ENCODE results near the gene GOLGA3. TPM values are rescaled to one million over a fixed set of nuclear protein-coding genes. Genes with fewer than 3 reads are reported as not detected.

GOLGA3 gene
- total and polyA plus RNA-seq, 8 donors, result 12.6 to 44.5 (median 30.2) TPM

- H3K4me1 ChIP-seq, result no peaks in the 10 kb centered on the region
- ATAC-seq (no peak), DNase-seq (no peak), FAIRE-seq (no peak)
- intact Hi-C loops (cut with DNase I), result loop anchor here in 1 of 3 donors (5.0 kb wide), 1 partner anchor 669 kb away; no protein-coding TSS in a partner anchor
- H3K27me3 ChIP-seq, result no peaks in the 10 kb centered on the region
- TF ChIP-seq, protein P1, sequence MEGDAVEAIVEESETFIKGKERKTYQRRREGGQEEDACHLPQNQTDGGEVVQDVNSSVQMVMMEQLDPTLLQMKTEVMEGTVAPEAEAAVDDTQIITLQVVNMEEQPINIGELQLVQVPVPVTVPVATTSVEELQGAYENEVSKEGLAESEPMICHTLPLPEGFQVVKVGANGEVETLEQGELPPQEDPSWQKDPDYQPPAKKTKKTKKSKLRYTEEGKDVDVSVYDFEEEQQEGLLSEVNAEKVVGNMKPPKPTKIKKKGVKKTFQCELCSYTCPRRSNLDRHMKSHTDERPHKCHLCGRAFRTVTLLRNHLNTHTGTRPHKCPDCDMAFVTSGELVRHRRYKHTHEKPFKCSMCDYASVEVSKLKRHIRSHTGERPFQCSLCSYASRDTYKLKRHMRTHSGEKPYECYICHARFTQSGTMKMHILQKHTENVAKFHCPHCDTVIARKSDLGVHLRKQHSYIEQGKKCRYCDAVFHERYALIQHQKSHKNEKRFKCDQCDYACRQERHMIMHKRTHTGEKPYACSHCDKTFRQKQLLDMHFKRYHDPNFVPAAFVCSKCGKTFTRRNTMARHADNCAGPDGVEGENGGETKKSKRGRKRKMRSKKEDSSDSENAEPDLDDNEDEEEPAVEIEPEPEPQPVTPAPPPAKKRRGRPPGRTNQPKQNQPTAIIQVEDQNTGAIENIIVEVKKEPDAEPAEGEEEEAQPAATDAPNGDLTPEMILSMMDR (IDR thresholded peaks at IDR 0.05), result no peak
- no peak overlapping the region for H3K4me3 ChIP-seq
- peaks cover 3 to 68% (median 41%) of the 10 kb centered on the region in 3 donors for H3K36me3 ChIP-seq
- 83 to 86% methylated on average over 3 of the region's 3 CpGs for WGBS, 2 donors
- no peak overlapping the region for H3K27ac ChIP-seq
- no peaks in the 10 kb centered on the region for H3K9me3 ChIP-seq
Observed at GRCh38 chr12:132746613-132747012, 82.1 kb downstream of the GOLGA3 start.

DNA sequence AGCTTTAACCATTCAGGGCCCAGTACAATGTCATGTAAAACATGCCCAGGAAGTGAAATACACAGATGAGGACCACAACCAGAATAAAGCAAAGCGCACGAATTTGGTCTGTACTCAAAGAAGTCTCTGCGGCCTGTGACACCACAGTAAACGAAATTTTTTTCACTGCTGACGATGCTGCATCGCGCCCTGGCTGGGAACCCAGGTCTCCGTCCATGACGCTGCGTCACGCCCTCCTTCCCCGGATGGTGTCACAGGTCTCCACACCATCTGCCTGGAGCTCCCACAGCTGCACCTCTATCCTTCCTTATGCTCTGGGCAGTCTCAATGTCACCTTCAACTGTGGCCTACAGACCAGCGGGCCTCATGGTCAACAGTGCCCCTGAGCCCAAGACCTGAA, 84.8 kb downstream of the GOLGA3 start:
- H3K4me1 ChIP-seq, result no peaks in the 10 kb centered on the region
- H3K27me3 ChIP-seq, result no peaks in the 10 kb centered on the region
- no peak overlapping the region for H3K4me3 ChIP-seq
- TF ChIP-seq, protein P1 (IDR thresholded peaks at IDR 0.05), result no peak
- H3K27ac ChIP-seq, result no peak overlapping the region
- ATAC-seq (no peak), DNase-seq (no peak), FAIRE-seq (no peak)
- H3K36me3 ChIP-seq, result peaks cover 3 to 75% (median 30%) of the 10 kb centered on the region in 3 donors
- H3K9me3 ChIP-seq, result no peaks in the 10 kb centered on the region
- WGBS, 2 donors, result 87 to 95% methylated on average over 13 of the region's 13 CpGs
- intact Hi-C loops (cut with DNase I), result no loop called here

- intact Hi-C loops (cut with DNase I), result no loop called here
- DNase-seq, result no peak
- H3K4me3 ChIP-seq, result no peak overlapping the region
- no peak for FAIRE-seq
- peaks cover 3 to 65% (median 13%) of the 10 kb centered on the region in 3 donors for H3K36me3 ChIP-seq
- no peaks in the 10 kb centered on the region for H3K4me1 ChIP-seq
- no peak for ATAC-seq
- no peak overlapping the region for H3K27ac ChIP-seq
- H3K27me3 ChIP-seq, result no peaks in the 10 kb centered on the region
- no peaks in the 10 kb centered on the region for H3K9me3 ChIP-seq
- TF ChIP-seq, protein P1 (IDR thresholded peaks at IDR 0.05), result no peak
- WGBS, 2 donors, result 86 to 91% methylated on average over 8 of the region's 8 CpGs
Observed at GRCh38 chr12:132741620-132742019, 87.0 kb downstream of the GOLGA3 start.

GRCh38 chr12:132740652-132741051, 88.0 kb downstream of the GOLGA3 start:
- WGBS, 2 donors, result 88 to 94% methylated on average over 11 of the region's 11 CpGs
- Histone ChIP-seq H3K27me3 (no peaks in the 10 kb centered on the region), H3K4me1 (no peaks in the 10 kb centered on the region), H3K27ac (no peak overlapping the region), H3K9me3 (no peaks in the 10 kb centered on the region), H3K4me3 (no peak overlapping the region), H3K36me3 (peaks cover 3 to 57% (median 18%) of the 10 kb centered on the region in 3 donors)
- ATAC-seq, result no peak
- DNase-seq, result peak in 1 of 6 donors; percentile 24
- TF ChIP-seq, protein P1 (IDR thresholded peaks at IDR 0.05), result no peak
- FAIRE-seq, result no peak
- intact Hi-C loops (cut with DNase I), result no loop called here

GRCh38 chr12:132740313-132740646, 88.4 kb downstream of the GOLGA3 start:
- Histone ChIP-seq H3K9me3 (no peaks in the 10 kb centered on the region), H3K36me3 (peaks cover 3 to 54% (median 14%) of the 10 kb centered on the region in 3 donors), H3K4me3 (no peak overlapping the region), H3K27ac (no peak overlapping the region), H3K4me1 (no peaks in the 10 kb centered on the region), H3K27me3 (no peaks in the 10 kb centered on the region)
- TF ChIP-seq, protein P1 (IDR thresholded peaks at IDR 0.05), result no peak
- intact Hi-C loops (cut with DNase I), result no loop called here
- WGBS, 2 donors, result 86% methylated on average over 6 of the region's 6 CpGs
- ATAC-seq (no peak), DNase-seq (no peak), FAIRE-seq (no peak)

Data from pancreas (tissue), 10 donors.